SK-N-SH (cell line): Measurements from ENCODE around the gene SAMD4A. TPM values are rescaled to one million over a fixed set of nuclear protein-coding genes. Genes with fewer than 3 reads are reported as not detected.
A peak's percentile ranks its signal among the peaks of the same experiment; 100 is the strongest.

Experiments used
- CTCF ChIA-PET: fragments of 300-600, 350-600 bp; formaldehyde crosslinking; extraction: SDS; loops from one replicate; lab custom pipeline; 2021; lab: Yijun Ruan, JAX
- POLR2A ChIA-PET: fragments of 350-600 bp; sonication (Branson Sonifier 250); formaldehyde crosslinking; extraction: SDS; loops from one replicate; lab custom pipeline; 2020; ENCODE audit warnings: antibody characterized with exemption, inconsistent platforms; lab: Yijun Ruan, JAX
- DNase-seq: peaks from one replicate; pipeline ENCODE4 v3.0.0; 2012
- H2AFZ ChIP-seq: fragments of 200-600 bp; sonication (generic); 2 replicates; pipeline ENCODE4 v1.8.1; 2016; ENCODE audit warnings: antibody characterized with exemption, mild to moderate bottlenecking, low read depth
- H3F3A ChIP-seq: fragments of 200-600 bp; sonication (generic); replicated peaks from 2 replicates; pipeline ENCODE3; 2016; ENCODE audit warnings: antibody characterized with exemption, mild to moderate bottlenecking; ENCODE audit not compliant: insufficient read depth
- H3K27ac ChIP-seq, 2 experiments: fragments of 200-500 bp in 1 of 2; fragments of 200-600 bp in 1 of 2; sonication (Bioruptor generic) in 1 of 2; sonication (generic), shearing (Covaris generic) in 1 of 2; 2 replicates each; pipeline versions ENCODE4 v1.5.1 to v1.6.1; 2014 to 2016; ENCODE audit warnings: low read depth in 2 of 2, inconsistent platforms in 1 of 2, low read length in 1 of 2, mild to moderate bottlenecking in 1 of 2, mixed read lengths in 1 of 2
- H3K27me3 ChIP-seq: fragments of 200-600 bp; sonication (generic), shearing (Covaris generic); 2 replicates; pipeline ENCODE4 v1.6.1; 2016; ENCODE audit warnings: mixed run types; ENCODE audit not compliant: insufficient read depth
- H3K36me3 ChIP-seq, 2 experiments: fragments of 200-500 bp in 1 of 2; fragments of 200-600 bp in 1 of 2; sonication (Bioruptor generic) in 1 of 2; sonication (generic) in 1 of 2; replicated peaks in 1 of 2; 2 replicates each; pipeline versions ENCODE3 to v1.5.1; 2014 to 2016; ENCODE audit warnings: low read length in 1 of 2, mild to moderate bottlenecking in 1 of 2; ENCODE audit not compliant: insufficient read depth in 2 of 2, control insufficient read depth in 1 of 2
- H3K4me1 ChIP-seq, 2 experiments: fragments of 200-500 bp in 1 of 2; fragments of 200-600 bp in 1 of 2; sonication (Bioruptor generic) in 1 of 2; sonication (generic), shearing (Covaris generic) in 1 of 2; 2 replicates each; pipeline versions ENCODE4 v1.5.1 to v1.6.1; 2014 to 2016; ENCODE audit warnings: low read depth in 1 of 2, low read length in 1 of 2, mixed run types in 1 of 2; ENCODE audit not compliant: insufficient read depth in 2 of 2, control insufficient read depth in 1 of 2
- H3K4me2 ChIP-seq: fragments of 200-600 bp; sonication (generic), shearing (Covaris generic); 2 replicates; pipeline ENCODE4 v1.6.1; 2017; ENCODE audit warnings: mixed run types
- H3K4me3 ChIP-seq, 2 experiments: fragments of 200-500 bp in 1 of 2; fragments of 200-600 bp in 1 of 2; sonication (Bioruptor generic) in 1 of 2; sonication (generic), shearing (Covaris generic) in 1 of 2; 2 replicates each; pipeline versions ENCODE4 v1.5.1 to v1.8.1; 2014 to 2016; ENCODE audit warnings: low read depth in 2 of 2, inconsistent platforms in 1 of 2, low read length in 1 of 2, mild to moderate bottlenecking in 1 of 2, mixed read lengths in 1 of 2, moderate library complexity in 1 of 2
- H3K79me2 ChIP-seq: fragments of 200-600 bp; sonication (generic); 2 replicates; pipeline ENCODE4 v1.8.1; 2017; ENCODE audit warnings: mild to moderate bottlenecking; ENCODE audit not compliant: insufficient read depth
- H3K9ac ChIP-seq: fragments of 200-600 bp; sonication (generic); 2 replicates; pipeline ENCODE4 v1.6.1; 2017; ENCODE audit warnings: mixed run types
- H3K9me2 ChIP-seq: fragments of 200-600 bp; sonication (generic); 2 replicates; pipeline ENCODE4 v1.6.1; 2017; ENCODE audit warnings: mixed run types
- H3K9me3 ChIP-seq: fragments of 200-600 bp; sonication (generic); 2 replicates; pipeline ENCODE4 v1.6.1; 2017; ENCODE audit warnings: mixed run types, mild to moderate bottlenecking, moderate library complexity
- H4K20me1 ChIP-seq: fragments of 200-600 bp; sonication (generic); 2 replicates; pipeline ENCODE4 v1.6.1; 2017; ENCODE audit warnings: mild to moderate bottlenecking, mixed run types; ENCODE audit not compliant: insufficient read depth
- FOSL2 ChIP-seq: IDR thresholded peaks from 2 replicates; pipeline ENCODE4 v1.4.0; 2012; ENCODE audit warnings: low read depth, mild to moderate bottlenecking, moderate library complexity, borderline replicate concordance
- FOXJ3 ChIP-seq: sonication (generic); formaldehyde crosslinking; IDR thresholded peaks from 2 replicates; pipeline ENCODE4 v1.5.1; 2020; ENCODE audit warnings: mild to moderate bottlenecking, missing genetic modification reagents
- JUND ChIP-seq: IDR thresholded peaks from 2 replicates; pipeline ENCODE4 v1.4.0; 2012
- WGBS: methylation state at CpG from one replicate; pipeline ENCODE4 v1.1.6; 2017; ENCODE audit warnings: low lambda C conversion rate; 5-methylcytosine and 5-hydroxymethylcytosine counted together
- polyA plus RNA-seq, 3 experiments: library from polyadenylated mRNA; depleted of rRNA; stranded (reverse); fragments of >200 nt; gene quantifications; 2 replicates each; pipeline ENCODE4 v1.2.3, GENCODE V29; 2012
- TF ChIP-seq, protein P1 (sequence below): IDR thresholded peaks from 2 replicates; pipeline ENCODE4 v1.6.1; 2012; ENCODE audit warnings: mild to moderate bottlenecking, low read depth, low read length, moderate library complexity
- TF ChIP-seq, protein P2 (sequence below): fragments of 200-600 bp; sonication (generic); IDR thresholded peaks from 2 replicates; pipeline ENCODE4 v1.6.1; 2017; ENCODE audit warnings: antibody characterized with exemption, mild to moderate bottlenecking, moderate library complexity
- TF ChIP-seq, protein P3 (sequence below): fragments of 150-350 bp; IDR thresholded peaks from 2 replicates; pipeline ENCODE4 v1.6.1; 2016; ENCODE audit warnings: mild to moderate bottlenecking, low read depth, low read length
- TF ChIP-seq, protein P4 (sequence below): IDR thresholded peaks from 2 replicates; pipeline ENCODE4 v1.4.0; 2012; ENCODE audit warnings: low read depth, borderline replicate concordance
- TF ChIP-seq, protein P5 (sequence below): IDR thresholded peaks from 2 replicates; pipeline ENCODE4 v1.4.0; 2012; ENCODE audit warnings: low read depth

The SAMD4A gene
- polyA plus RNA-seq, 1 of the 3 experiments (the other 2 are of a cell fraction) = 5.0 TPM

DNA sequence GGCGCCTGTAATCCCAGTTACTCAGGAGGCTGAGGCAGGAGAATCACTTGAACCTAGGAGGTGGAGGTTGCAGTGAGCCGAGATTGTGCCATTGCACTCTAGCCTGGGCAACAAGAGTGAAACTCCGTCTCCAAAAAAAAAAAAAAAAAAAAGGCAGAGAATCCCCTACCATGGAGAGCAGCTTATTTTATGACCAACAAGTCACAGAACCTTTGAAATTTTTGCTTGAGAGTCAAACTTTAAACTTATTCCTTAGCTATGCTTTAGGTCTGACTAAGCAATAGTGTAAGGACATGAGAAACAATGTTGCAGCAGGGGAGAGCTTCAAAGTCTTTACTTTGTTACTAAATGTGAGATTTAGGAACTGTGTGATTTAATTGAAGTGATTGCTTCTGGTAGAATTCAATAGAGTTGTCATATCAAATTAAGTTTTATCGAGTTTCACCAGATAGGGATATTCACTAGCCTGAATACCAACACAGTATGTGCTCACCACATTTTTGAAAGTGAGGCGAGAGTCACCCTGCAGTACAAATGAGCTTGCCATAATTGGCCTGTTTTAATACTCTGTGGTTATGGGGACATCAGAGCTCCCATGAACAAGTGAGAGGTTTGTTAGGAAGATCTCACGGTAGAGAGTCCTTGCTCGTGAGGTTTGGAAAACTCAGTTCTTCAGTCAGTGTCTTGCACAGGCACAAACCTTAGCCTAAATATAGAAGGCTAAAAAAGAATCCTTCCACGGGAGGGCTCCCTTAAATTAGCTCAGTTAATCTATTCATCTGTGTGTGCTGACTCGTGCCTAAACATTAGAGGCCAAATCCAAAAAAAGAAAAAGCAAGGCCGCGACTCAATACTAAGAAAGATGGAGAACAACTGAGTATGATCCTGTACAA, 108.6 kb downstream of the SAMD4A start:
- H3F3A ChIP-seq = peaks cover 24% of the 10 kb centered on the region
- CTCF ChIA-PET = interaction anchor here (0.9 to 1.4 kb wide), 3 partner anchors 15 to 112 kb away, joined by 3 to 4 read pairs (median 4); no protein-coding TSS in a partner anchor
- H3K4me3 ChIP-seq = no peak overlapping the region
- peaks cover 90% of the 10 kb centered on the region for H3K79me2 ChIP-seq
- POLR2A ChIA-PET = no interaction called here
- H3K4me2 ChIP-seq = no peak overlapping the region
- H3K9ac ChIP-seq = no peak overlapping the region
- TF ChIP-seq FOXJ3 (CRISPR knock-in tag) (no peak), JUND (no peak)
- TF ChIP-seq, protein P1, sequence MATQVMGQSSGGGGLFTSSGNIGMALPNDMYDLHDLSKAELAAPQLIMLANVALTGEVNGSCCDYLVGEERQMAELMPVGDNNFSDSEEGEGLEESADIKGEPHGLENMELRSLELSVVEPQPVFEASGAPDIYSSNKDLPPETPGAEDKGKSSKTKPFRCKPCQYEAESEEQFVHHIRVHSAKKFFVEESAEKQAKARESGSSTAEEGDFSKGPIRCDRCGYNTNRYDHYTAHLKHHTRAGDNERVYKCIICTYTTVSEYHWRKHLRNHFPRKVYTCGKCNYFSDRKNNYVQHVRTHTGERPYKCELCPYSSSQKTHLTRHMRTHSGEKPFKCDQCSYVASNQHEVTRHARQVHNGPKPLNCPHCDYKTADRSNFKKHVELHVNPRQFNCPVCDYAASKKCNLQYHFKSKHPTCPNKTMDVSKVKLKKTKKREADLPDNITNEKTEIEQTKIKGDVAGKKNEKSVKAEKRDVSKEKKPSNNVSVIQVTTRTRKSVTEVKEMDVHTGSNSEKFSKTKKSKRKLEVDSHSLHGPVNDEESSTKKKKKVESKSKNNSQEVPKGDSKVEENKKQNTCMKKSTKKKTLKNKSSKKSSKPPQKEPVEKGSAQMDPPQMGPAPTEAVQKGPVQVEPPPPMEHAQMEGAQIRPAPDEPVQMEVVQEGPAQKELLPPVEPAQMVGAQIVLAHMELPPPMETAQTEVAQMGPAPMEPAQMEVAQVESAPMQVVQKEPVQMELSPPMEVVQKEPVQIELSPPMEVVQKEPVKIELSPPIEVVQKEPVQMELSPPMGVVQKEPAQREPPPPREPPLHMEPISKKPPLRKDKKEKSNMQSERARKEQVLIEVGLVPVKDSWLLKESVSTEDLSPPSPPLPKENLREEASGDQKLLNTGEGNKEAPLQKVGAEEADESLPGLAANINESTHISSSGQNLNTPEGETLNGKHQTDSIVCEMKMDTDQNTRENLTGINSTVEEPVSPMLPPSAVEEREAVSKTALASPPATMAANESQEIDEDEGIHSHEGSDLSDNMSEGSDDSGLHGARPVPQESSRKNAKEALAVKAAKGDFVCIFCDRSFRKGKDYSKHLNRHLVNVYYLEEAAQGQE = peak; percentile 52; the same call in 1 of the 2 replicates
- TF ChIP-seq, protein P2, sequence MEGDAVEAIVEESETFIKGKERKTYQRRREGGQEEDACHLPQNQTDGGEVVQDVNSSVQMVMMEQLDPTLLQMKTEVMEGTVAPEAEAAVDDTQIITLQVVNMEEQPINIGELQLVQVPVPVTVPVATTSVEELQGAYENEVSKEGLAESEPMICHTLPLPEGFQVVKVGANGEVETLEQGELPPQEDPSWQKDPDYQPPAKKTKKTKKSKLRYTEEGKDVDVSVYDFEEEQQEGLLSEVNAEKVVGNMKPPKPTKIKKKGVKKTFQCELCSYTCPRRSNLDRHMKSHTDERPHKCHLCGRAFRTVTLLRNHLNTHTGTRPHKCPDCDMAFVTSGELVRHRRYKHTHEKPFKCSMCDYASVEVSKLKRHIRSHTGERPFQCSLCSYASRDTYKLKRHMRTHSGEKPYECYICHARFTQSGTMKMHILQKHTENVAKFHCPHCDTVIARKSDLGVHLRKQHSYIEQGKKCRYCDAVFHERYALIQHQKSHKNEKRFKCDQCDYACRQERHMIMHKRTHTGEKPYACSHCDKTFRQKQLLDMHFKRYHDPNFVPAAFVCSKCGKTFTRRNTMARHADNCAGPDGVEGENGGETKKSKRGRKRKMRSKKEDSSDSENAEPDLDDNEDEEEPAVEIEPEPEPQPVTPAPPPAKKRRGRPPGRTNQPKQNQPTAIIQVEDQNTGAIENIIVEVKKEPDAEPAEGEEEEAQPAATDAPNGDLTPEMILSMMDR = 0 out of 2 replicates have a peak, but pooled peaks have one; percentile 10
- DNase-seq = no peak
- peak overlapping the region in 1 of 2 experiments; percentile 90; a peak in 2 of 4 replicates for H3K27ac ChIP-seq
- no peak overlapping the region for H2AFZ ChIP-seq
- H4K20me1 ChIP-seq = peaks cover 20% of the 10 kb centered on the region; the same call in 1 of the 2 replicates
- H3K27me3 ChIP-seq = no peaks in the 10 kb centered on the region
- H3K4me1 ChIP-seq = peaks cover 11 to 50% of the 10 kb centered on the region in 2 experiments; a peak in 3 of 4 replicates
- 80% methylated on average over 11 of the region's 11 CpGs for WGBS
- no peaks in the 10 kb centered on the region for H3K9me3 ChIP-seq
- H3K9me2 ChIP-seq = no peaks in the 10 kb centered on the region
- peaks cover 0 to 9% of the 10 kb centered on the region in 2 experiments for H3K36me3 ChIP-seq

DNA sequence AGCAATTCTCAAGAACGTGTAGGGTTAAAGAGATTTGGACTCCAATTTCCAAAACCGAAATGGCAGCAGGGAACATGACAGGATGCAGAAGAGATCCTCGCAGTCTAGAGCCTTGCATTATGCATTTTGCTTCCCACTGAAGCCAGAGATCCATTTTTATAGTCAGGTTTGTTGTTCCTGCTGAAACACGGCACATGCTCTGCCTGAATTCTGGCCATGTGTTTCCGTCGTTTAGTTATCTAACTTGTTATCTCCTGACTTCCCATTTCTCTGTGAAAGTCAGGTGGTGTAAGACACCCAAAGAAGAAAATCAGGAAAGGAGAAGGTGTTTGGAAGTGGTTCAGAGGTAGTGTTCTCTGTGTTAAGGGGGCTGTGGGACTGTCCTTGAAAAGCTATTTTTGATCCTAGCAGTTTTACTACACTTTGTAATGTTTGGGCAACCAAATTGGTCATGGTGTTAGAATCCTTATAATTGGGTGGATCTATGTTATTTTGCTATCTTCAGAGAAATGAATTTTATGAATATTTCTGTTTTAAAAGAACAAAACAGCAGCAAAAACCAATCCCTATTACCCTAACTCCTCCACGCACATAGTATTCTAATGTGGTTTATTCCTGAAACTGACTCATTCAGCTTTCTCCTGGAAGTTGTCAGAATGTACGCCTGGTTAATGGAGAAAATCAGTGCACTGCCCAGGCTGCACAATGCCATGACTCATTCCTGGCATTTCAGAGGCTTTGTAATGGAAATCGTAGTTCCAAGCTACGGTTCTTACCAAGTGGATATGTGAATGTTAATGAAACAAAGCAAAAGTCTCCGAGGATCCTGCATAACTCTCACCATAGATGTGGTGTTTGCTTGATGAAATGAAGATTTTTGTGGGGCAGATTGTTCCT, 110.1 kb downstream of the SAMD4A start:
- peaks cover 0 to 13% of the 10 kb centered on the region in 2 experiments for H3K36me3 ChIP-seq
- no peaks in the 10 kb centered on the region for H3K27me3 ChIP-seq
- no peak overlapping the region for H2AFZ ChIP-seq
- H3K4me1 ChIP-seq = peaks cover 19 to 55% of the 10 kb centered on the region in 2 experiments; a peak in 3 of 4 replicates
- H3K9ac ChIP-seq = peak overlapping the region; percentile 66
- H3K4me3 ChIP-seq = peak overlapping the region; percentile 16 to 23; a peak in 3 of 4 replicates
- 31% methylated on average over 11 of the region's 11 CpGs for WGBS
- no peaks in the 10 kb centered on the region for H3K9me2 ChIP-seq
- peaks cover 11% of the 10 kb centered on the region; the same call in 1 of the 2 replicates for H4K20me1 ChIP-seq
- peaks cover 24% of the 10 kb centered on the region for H3F3A ChIP-seq
- POLR2A ChIA-PET = no interaction called here
- peak overlapping the region; percentile 83 to 90 for H3K27ac ChIP-seq
- peak; percentile 38 for DNase-seq
- no peaks in the 10 kb centered on the region for H3K9me3 ChIP-seq
- H3K4me2 ChIP-seq = peak overlapping the region; percentile 56
- H3K79me2 ChIP-seq = peaks cover 88% of the 10 kb centered on the region
- CTCF ChIA-PET = interaction anchor here (0.5 kb wide), 1 partner anchor 110 kb away, joined by 3 read pairs; no protein-coding TSS in a partner anchor
- TF ChIP-seq, protein P1 = peak; percentile 58; the same call in 1 of the 2 replicates
- TF ChIP-seq, protein P3, sequence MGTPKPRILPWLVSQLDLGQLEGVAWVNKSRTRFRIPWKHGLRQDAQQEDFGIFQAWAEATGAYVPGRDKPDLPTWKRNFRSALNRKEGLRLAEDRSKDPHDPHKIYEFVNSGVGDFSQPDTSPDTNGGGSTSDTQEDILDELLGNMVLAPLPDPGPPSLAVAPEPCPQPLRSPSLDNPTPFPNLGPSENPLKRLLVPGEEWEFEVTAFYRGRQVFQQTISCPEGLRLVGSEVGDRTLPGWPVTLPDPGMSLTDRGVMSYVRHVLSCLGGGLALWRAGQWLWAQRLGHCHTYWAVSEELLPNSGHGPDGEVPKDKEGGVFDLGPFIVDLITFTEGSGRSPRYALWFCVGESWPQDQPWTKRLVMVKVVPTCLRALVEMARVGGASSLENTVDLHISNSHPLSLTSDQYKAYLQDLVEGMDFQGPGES = no peak
- TF ChIP-seq, protein P4, sequence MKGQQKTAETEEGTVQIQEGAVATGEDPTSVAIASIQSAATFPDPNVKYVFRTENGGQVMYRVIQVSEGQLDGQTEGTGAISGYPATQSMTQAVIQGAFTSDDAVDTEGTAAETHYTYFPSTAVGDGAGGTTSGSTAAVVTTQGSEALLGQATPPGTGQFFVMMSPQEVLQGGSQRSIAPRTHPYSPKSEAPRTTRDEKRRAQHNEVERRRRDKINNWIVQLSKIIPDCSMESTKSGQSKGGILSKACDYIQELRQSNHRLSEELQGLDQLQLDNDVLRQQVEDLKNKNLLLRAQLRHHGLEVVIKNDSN = no peak
- peak; percentile 98 for TF ChIP-seq FOSL2
- no peak for TF ChIP-seq FOXJ3 (CRISPR knock-in tag)
- TF ChIP-seq, protein P5, sequence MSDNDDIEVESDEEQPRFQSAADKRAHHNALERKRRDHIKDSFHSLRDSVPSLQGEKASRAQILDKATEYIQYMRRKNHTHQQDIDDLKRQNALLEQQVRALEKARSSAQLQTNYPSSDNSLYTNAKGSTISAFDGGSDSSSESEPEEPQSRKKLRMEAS = peak; percentile 71
